Measurements from ENCODE around the gene NSA2. TPM values are rescaled to one million over a fixed set of nuclear protein-coding genes. Genes with fewer than 3 reads are reported as not detected.
"Not testable (repeated sequence)": the region's sequence is repeated elsewhere in the genome, so short reads cannot be mapped to it uniquely, and the experiment has no call there.

The NSA2 gene
- total RNA-seq, 4 donors from 2014 or later = 78.0 to 128 (median 85.3) TPM

DNA sequence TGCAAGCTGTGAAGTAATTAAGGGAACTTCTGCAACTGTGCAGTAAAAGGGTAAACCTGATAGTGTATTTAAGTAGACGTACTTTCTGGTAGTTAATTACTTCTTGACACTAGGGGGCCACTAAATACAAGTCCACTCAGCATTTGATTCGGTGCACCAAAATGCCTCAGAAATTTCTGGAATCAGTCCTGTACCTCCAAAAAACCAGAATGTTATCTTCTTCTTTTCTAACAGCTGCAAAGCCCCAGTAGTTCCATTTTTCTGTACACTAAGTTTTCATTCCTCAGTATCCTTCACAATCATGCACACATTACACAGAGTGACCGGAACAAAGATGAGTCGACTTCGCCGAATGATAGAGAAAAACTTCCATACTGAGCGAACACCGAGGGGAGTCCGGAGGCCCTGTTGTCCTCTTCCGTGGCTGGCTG, 616 bp upstream of the NSA2 start:
- H3K4me3 ChIP-seq (ENCODE audit: low read depth, poor library complexity, severe bottlenecking) = peak overlapping the region; percentile 97
- WGBS, 2 donors = 0 to 1% methylated on average over 10 of the region's 10 CpGs
- TF ChIP-seq POLR2A (IDR thresholded peaks at IDR 0.05) (no peak), CTCF (IDR thresholded peaks at IDR 0.05) (no peak)
- no peak for DNase-seq (ENCODE audit: low spot score in 2 of 2)
- intact Hi-C loops (cut with DNase I; ENCODE audit: low total_unique reads) = no loop called here

DNA sequence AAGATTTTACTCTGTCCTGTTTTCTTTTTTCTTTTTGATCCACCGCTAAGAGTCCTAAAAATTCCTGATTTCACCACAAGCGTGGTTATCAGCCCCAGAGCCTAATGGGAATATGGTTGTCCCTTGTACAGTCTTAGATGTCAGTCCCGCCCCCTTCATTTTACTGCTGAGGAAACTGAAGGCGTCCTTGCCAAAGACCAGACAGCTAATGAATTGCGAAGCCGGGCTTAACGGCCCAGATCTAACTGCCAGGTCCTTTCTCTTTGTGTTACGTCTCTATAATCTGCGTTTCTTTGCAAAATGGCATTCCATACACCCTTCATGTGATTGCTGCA, 497 bp downstream of the NSA2 start:
- intact Hi-C loops (cut with DNase I; ENCODE audit: low total_unique reads) = no loop called here
- TF ChIP-seq POLR2A (IDR thresholded peaks at IDR 0.05) (no peak), CTCF (IDR thresholded peaks at IDR 0.05) (no peak)
- WGBS, 2 donors = 0% methylated on average over 9 of the region's 9 CpGs
- peak overlapping the region; percentile 97 for H3K4me3 ChIP-seq (ENCODE audit: low read depth, poor library complexity, severe bottlenecking)
- DNase-seq (ENCODE audit: low spot score in 2 of 2) = peak in 1 of 2 donors; percentile 19

GRCh38 chr5:74772359-74772758, 5.3 kb downstream of the NSA2 start:
- WGBS, 2 donors = 59 to 76% methylated on average over 7 of the region's 7 CpGs
- intact Hi-C loops (cut with DNase I; ENCODE audit: low total_unique reads) = no loop called here
- no peak for TF ChIP-seq POLR2A (IDR thresholded peaks at IDR 0.05)
- TF ChIP-seq CTCF (IDR thresholded peaks at IDR 0.05) = no peak
- DNase-seq (ENCODE audit: low spot score in 2 of 2) = no peak
- H3K4me3 ChIP-seq (ENCODE audit: low read depth, poor library complexity, severe bottlenecking) = no peak overlapping the region

DNA sequence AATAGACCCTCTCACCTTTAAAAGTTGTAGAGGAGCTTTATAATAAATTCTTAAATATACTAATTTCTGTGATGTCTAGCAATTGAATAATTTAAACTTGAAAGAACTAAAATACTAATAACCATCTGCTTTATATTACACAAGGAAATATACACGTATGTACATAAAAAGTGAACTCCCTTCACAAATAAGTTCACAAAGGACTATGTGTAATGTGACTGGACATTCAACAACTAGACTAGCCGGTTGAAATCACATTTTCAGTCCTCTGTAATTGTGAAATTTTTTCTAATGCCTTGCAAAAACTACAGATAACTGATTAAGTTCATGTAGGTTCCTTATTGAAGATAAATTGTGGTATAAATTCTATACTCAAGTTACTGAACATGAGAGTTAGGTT, 11.6 kb downstream of the NSA2 start:
- DNase-seq (ENCODE audit: low spot score in 2 of 2) = no peak
- WGBS, 2 donors = 75 to 81% methylated on average over 2 of the region's 2 CpGs
- H3K4me3 ChIP-seq (ENCODE audit: low read depth, poor library complexity, severe bottlenecking) = no peak overlapping the region
- TF ChIP-seq POLR2A (IDR thresholded peaks at IDR 0.05) (no peak), CTCF (IDR thresholded peaks at IDR 0.05) (no peak)
- intact Hi-C loops (cut with DNase I; ENCODE audit: low total_unique reads) = no loop called here

- DNase-seq (ENCODE audit: low spot score in 2 of 2) = no peak
- no peak overlapping the region for H3K4me3 ChIP-seq (ENCODE audit: low read depth, poor library complexity, severe bottlenecking)
- 95 to 96% methylated on average over 6 of the region's 6 CpGs for WGBS, 2 donors
- intact Hi-C loops (cut with DNase I; ENCODE audit: low total_unique reads) = no loop called here
- TF ChIP-seq CTCF (IDR thresholded peaks at IDR 0.05) (no peak), POLR2A (IDR thresholded peaks at IDR 0.05) (no peak)
Measured at GRCh38 chr5:74786851-74787250, 19.8 kb downstream of the NSA2 start.

- H3K4me3 ChIP-seq (ENCODE audit: low read depth, poor library complexity, severe bottlenecking) = no peak overlapping the region
- no peak for TF ChIP-seq CTCF (IDR thresholded peaks at IDR 0.05)
- no peak for TF ChIP-seq POLR2A (IDR thresholded peaks at IDR 0.05)
- 95 to 96% methylated on average over 6 of the region's 6 CpGs for WGBS, 2 donors
- intact Hi-C loops (cut with DNase I; ENCODE audit: low total_unique reads) = no loop called here
- DNase-seq (ENCODE audit: low spot score in 2 of 2) = no peak
Measured at GRCh38 chr5:74787424-74787823, 20.4 kb downstream of the NSA2 start.

DNA sequence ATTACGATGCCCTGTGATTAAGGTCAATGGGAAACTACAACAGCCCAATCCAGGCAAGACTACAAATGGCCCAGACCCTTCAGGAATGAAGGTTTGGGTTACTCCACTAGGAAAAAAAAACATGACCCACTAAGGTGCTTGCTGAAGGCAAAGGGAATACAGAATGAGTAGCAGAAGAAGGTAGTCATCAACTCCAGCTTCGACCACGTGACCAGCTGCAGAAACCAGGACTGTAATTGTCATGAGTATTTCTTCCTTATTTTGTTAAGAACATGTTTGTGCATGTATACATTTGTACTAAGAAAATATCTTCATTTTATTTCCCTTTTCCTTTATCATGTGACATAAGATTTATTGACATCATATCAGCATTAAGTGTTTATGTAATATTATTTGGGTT, 24.6 kb downstream of the NSA2 start:
- intact Hi-C loops (cut with DNase I; ENCODE audit: low total_unique reads); H3K4me3 ChIP-seq (ENCODE audit: low read depth, poor library complexity, severe bottlenecking); DNase-seq (ENCODE audit: low spot score in 2 of 2): not testable (repeated sequence)
- 93 to 95% methylated on average over 3 of the region's 3 CpGs for WGBS, 2 donors

Data from lower leg skin (tissue), 4 donors.